Suprapubic skin (tissue), 4 donors: Measurements from ENCODE around the gene CDKN2AIPNL.

ENCODE experiments used
- POLR2A ChIP-seq, 2 donors: fragments of 450-650 bp; IDR thresholded peaks; one replicate each; pipeline ENCODE4 v1.6.1; 2017; ENCODE audit warnings: antibody characterized with exemption in 2 of 2, mild to moderate bottlenecking in 2 of 2, moderate library complexity in 2 of 2
- POLR2AphosphoS5 ChIP-seq, 3 donors: sonication (generic); formaldehyde crosslinking; IDR thresholded peaks; one replicate each; pipeline ENCODE4 v1.6.1; 2017; ENCODE audit warnings: antibody characterized with exemption in 3 of 3

DNA sequence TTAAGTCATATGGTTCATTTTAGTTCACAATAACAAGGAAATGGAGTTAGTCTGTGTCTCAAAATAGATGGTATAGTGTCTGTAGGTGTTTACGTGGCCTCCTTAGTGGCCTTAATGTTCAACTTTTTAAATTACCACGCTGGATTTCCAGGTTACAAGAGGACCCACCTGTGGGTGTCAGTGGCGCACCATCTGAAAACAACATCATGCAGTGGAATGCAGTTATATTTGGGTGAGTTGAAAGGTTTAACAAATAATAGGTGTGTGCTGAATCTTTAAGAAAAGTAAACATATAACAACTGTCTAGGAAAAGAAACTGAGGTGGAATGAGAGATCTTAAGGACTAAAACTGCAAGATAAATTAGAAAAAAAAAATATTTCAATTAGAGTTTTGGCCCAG lies 37.4 kb downstream of the CDKN2AIPNL start:
- TF ChIP-seq POLR2AphosphoS5 (IDR thresholded peaks at IDR 0.05) = no peak
- no peak for TF ChIP-seq POLR2A (IDR thresholded peaks at IDR 0.05)
